ENCODE measurements around the gene SLC35D3. TPM values are rescaled to one million over a fixed set of nuclear protein-coding genes. Genes with fewer than 3 reads are reported as not detected.

SLC35D3 gene
- total and polyA plus RNA-seq, 2 donors (not counting 3 experiments of a cell fraction or from before 2014, with no cell fraction given), result not detected

DNA sequence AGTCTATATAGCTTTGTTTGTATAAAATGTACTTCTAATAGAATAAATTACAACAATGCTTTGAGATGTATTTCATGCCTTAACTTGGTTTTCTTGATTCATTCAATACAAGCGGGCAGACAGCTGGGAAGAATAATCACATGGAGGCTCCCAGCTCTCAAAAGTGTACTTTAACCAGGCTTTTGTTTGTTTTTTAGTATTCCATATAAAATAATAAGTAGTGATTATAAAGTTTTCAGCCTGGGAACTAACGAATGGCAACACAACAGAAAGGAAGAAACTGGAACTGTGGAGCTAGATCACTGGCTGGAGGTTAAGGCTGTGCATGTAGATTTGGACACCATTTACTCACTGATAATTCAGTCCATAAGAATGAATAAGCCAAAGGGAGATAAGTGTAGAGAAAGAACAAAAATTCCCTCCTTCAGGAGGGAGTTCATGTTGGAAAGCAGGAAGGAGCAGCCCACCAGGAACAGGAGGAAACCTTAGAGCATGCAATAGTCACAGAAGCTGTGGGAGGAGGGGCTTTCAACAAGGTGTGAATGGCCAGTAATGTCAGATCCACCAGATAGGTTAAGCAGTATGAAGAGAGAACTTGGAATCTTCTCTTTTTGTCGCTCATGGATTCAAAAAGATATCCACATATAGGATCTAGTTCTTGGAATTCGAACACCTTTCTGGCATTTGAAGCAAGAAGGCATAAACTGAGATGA is 41.2 kb upstream of the SLC35D3 start:
- dilution Hi-C loops (cut with MboI; ENCODE audit: extremely low pct_ligation_motif_present, low sequenced_read_pairs), result no loop called here
- Histone ChIP-seq H3K9me1 (replicated peaks; ENCODE audit: control insufficient read depth, extremely low read depth, insufficient read depth, low read length) (no peaks in the 10 kb centered on the region), H3K79me2 (ENCODE audit: control insufficient read depth, insufficient read depth, low read length) (no peaks in the 10 kb centered on the region), H3K4me3 (replicated peaks in 1 of 3; ENCODE audit: insufficient read depth in 1 of 3, low read depth in 1 of 3, low read length in 3 of 3) (no peak overlapping the region), H3K9ac (replicated peaks; ENCODE audit: extremely low read depth, insufficient read depth, low read length) (no peak overlapping the region), H3K4me2 (ENCODE audit: insufficient read depth, low read length) (no peak overlapping the region), H2AFZ (ENCODE audit: low read depth, low read length) (no peak overlapping the region), H4K20me1 (replicated peaks; ENCODE audit: control insufficient read depth, extremely low read depth, insufficient read depth, low read length) (no peaks in the 10 kb centered on the region), H3K4me1 (ENCODE audit: control insufficient read depth, extremely low read depth, insufficient read depth, low read length) (no peaks in the 10 kb centered on the region), H3K9me3 (replicated peaks; ENCODE audit: control insufficient read depth, insufficient read depth, low read length) (no peaks in the 10 kb centered on the region), H3K27ac (ENCODE audit: insufficient read depth, low read depth, low read length) (no peak overlapping the region), H3K36me3 (ENCODE audit: control insufficient read depth in 2 of 2, extremely low read depth in 1 of 2, insufficient read depth in 2 of 2, low read length in 2 of 2) (no peaks in the 10 kb centered on the region), H3K27me3 (ENCODE audit: control insufficient read depth in 2 of 2, insufficient read depth in 2 of 2, low read length in 2 of 2) (no peaks in the 10 kb centered on the region)
- CTCF ChIA-PET, result interaction anchor here (0.9 to 1.1 kb wide), 2 partner anchors 11 to 36 kb away, joined by 3 read pairs; no protein-coding TSS in a partner anchor
- BruUV-seq (replicated peaks), result no TSS peak
- FAIRE-seq (no peak), DNase-seq (ENCODE audit: low read depth, low spot score) (no peak)
- POLR2A ChIA-PET, result no interaction called here
- intact Hi-C loops (cut with micrococcal nuclease), result no loop called here
- TF ChIP-seq EZH2 (IDR thresholded peaks at IDR 0.05; ENCODE audit: borderline replicate concordance, low read depth, low read length, severe bottlenecking), result no peak
- TF ChIP-seq, protein P1, sequence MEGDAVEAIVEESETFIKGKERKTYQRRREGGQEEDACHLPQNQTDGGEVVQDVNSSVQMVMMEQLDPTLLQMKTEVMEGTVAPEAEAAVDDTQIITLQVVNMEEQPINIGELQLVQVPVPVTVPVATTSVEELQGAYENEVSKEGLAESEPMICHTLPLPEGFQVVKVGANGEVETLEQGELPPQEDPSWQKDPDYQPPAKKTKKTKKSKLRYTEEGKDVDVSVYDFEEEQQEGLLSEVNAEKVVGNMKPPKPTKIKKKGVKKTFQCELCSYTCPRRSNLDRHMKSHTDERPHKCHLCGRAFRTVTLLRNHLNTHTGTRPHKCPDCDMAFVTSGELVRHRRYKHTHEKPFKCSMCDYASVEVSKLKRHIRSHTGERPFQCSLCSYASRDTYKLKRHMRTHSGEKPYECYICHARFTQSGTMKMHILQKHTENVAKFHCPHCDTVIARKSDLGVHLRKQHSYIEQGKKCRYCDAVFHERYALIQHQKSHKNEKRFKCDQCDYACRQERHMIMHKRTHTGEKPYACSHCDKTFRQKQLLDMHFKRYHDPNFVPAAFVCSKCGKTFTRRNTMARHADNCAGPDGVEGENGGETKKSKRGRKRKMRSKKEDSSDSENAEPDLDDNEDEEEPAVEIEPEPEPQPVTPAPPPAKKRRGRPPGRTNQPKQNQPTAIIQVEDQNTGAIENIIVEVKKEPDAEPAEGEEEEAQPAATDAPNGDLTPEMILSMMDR (IDR thresholded peaks at IDR 0.05; ENCODE audit: extremely low read depth in 1 of 2, insufficient read depth in 1 of 2, low read depth in 1 of 2, low read length in 2 of 2), result no peak
- no peak for TF ChIP-seq FOS (IDR thresholded peaks at IDR 0.05; ENCODE audit: borderline replicate concordance, insufficient read depth, low read length)
- no peak for TF ChIP-seq JUN (IDR thresholded peaks at IDR 0.05; ENCODE audit: borderline replicate concordance, insufficient read depth, insufficient read length, low read depth)
- TF ChIP-seq POLR2AphosphoS5 (IDR thresholded peaks at IDR 0.05; ENCODE audit: insufficient read depth, low read depth, low read length), result no peak
- TF ChIP-seq MYC (IDR thresholded peaks at IDR 0.05; ENCODE audit: low read depth, low read length), result no peak
- TF ChIP-seq GATA2 (IDR thresholded peaks at IDR 0.05; ENCODE audit: insufficient read depth, insufficient read length, low read depth, low read length), result no peak
- TF ChIP-seq POLR2A (IDR thresholded peaks at IDR 0.05; ENCODE audit: low read depth, low read length), result no peak
- TF ChIP-seq MAX (IDR thresholded peaks at IDR 0.05; ENCODE audit: insufficient read depth, insufficient read length), result no peak

Data from endothelial cell of umbilical vein (primary cell).